NCI-H748 treated with DMSO at 0.1 percent for 48 hours (cell line): ENCODE data around the gene ZNF576.
"Not testable (repeated sequence)": the region's sequence is repeated elsewhere in the genome, so short reads cannot be mapped to it uniquely, and the experiment has no call there.

Experiments used
- DNase-seq: peaks from one replicate; lab custom pipeline; 2025; lab: John Stamatoyannopoulos, UW

The ZNF576 gene

DNA sequence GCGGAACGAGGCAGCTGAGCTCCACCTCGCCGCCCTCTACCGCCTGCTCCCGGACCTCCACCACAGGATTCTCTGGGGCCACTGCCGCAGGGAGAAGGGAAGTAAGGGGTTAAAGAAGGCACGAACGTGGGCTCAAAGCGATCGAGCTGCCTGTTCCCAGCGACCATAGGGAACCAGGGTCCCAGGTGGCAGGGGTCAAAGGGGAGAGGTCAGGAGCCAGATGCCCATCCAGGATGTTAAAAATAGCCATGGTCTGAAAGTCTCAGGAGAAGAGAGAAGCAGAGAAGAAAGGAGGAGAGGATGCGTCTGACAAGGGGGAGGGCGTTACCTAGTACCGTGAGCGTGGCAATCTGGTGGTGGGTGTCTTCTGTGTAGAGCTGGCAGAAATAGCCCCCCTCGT, 30.4 kb downstream of the ZNF576 start:
- no peak for DNase-seq

DNA sequence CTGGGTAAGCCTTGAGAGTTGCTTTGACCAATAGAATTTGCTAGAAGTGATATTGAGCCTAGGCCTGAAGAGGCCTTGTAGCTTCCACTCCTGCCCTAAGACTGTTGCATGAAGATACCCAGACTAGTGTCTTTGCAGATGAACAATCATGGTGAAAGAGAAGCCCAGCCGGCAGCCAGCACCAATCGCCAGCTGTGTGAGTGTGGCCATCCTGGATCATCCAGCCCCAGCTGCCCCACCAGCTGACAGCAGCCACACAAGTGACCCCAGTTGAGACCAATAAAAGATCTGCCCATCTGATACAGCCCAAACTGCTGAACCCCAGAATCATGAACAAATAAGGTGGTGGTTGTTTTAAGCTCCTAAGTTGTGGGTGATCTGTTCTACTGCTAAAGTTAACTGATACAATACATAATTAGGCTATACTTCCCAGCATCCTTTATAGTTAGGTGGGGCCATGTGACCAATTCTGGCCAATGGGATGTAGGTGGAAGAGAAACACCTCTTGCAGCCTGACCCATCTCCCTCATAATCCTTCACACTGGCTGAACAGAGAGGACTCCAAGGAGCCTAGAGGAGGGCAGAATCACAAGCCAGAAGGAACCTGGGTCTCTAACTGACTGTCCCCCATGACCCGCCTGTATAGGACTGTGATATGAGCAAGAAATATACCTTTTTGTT, 32.4 kb downstream of the ZNF576 start:
- no peak for DNase-seq

- no peak for DNase-seq
Measured at GRCh38 chr19:43631491-43631890, 35.1 kb downstream of the ZNF576 start.

GRCh38 chr19:43633520-43633919, 37.1 kb downstream of the ZNF576 start:
- no peak for DNase-seq

DNA sequence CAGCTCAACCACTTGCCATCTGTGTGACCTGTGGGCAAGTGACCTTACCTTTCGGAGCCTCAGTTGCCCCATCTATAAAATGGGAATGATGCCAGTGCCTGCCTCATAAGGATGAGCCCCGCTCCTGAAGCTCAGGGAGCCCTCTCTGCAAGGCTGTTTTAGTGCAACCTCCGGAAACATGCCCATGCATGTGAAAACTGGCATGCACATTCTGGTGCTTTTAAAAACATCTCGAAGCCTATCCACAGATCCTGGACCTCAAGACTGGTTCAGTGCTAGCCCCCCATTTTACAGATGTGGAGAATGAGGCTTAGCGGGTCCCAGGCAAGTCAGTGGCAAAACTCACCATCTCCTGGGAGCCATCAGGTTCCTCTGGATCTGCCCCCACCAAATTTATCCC, 37.7 kb downstream of the ZNF576 start:
- DNase-seq = no peak

GRCh38 chr19:43634506-43634871, 38.1 kb downstream of the ZNF576 start:
- no peak for DNase-seq

DNA sequence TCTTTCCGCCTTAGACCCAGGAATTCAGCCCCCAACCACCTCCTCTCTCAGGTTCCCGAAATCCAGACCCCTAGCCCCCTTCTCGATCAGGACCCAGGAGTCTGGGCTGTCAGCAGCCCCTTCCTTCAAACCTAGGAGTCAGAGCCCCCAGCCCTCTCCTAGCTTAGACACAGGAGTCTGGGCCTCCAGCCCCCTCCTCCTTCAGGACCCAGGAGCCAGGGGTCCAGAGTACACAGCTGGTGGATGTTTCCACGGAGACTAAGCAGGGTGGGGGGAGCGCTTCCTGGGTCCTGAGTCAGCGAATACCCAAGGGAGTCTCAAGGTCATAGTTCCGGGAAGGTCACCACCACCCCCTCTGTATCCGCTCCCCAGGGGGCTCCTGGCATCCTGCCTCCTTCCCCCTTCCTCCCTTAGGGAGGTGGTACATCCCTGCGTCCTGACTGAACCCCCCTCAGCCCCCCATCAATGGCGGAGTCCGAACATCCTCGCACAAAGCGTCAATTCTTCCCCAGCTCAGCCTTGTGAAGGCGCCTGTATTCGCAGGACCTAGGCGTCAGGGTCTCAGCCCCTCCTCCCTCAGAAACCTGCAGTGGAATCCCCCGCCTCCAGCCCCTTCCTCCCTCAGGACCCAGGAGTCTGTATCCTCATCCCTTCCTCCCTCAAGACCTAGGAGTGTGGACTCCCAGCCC, 38.6 kb downstream of the ZNF576 start:
- DNase-seq = no peak

DNA sequence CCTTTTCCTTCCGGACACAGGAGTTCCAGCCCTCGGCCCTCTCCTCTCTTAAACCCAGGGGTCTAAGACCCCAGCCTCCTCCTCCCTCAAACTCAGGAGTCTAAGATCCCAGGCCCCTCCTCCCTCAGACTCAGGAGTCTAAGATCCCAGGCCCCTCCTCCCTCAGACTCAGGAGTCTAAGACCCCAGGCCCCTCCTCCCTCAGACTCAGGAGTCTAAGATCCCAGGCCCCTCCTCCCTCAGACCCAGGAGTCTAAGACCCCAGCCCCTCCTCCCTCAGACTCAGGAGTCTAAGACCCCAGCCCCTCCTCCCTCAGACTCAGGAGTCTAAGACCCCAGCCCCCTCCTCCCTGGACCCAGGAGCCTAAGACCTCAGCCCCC, 39.2 kb downstream of the ZNF576 start:
- DNase-seq = not testable (repeated sequence)

DNA sequence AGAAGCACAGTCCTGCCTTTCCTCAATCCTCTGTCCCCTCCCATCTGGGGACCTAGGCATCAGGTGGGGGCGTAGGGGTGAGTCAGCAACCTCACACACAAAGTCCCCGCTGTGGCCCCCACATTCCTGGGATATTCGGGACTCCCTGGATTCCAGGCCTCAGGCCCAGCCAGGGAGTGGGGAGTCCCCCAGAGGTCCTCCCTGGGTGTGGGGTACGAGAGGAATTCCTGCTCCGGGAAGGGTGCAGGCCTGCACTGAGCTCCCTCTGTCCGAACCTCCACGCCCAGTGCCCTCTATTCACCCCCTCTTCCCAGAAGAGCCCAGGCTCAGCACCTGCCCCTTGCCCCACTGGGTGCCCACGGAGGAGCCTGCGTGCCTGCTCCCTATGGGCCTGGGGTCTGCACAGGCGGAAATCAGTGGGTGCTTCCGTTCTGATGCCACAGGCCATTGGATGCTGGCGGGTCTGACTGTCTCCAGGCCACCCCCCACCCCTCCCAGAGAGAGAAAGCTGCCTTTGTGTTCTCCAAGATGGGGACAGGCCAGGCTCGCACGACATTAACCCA, 39.8 kb downstream of the ZNF576 start:
- DNase-seq = no peak

- no peak for DNase-seq
Measured at GRCh38 chr19:43638214-43638994, 42.0 kb downstream of the ZNF576 start.

DNA sequence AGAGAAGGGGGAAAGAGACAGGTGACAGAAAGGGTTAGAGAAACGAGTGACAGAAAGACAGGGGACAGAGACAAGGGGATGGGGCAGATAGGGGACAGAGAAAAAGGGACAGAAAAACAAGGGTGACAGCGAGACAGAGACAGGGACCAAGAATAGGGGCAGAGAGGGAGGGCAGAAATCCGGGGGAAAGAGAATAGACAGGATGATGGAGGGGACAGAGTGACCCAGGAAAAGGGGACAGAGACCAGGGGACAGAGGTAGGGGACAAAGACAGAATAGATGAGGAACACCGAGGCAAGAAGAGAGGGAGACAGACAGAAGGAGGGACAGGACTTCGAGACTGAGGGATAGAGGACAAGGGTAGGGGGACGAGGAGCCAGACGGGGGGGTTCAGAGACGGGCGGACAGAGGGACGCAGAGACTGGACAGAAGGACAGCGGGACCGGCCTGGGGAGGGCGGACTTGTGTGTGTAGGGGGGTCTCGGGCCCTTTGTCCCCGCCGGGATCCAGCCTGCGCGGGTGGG, 42.7 kb downstream of the ZNF576 start:
- no peak for DNase-seq

- no peak for DNase-seq
Measured at GRCh38 chr19:43639519-43640423, 43.4 kb downstream of the ZNF576 start, which contains the start of gene CADM4. TSS of gene CADM4 (minus strand) at chr19:43639850. CDS start at chr19:43639790, 60 bp downstream.

GRCh38 chr19:43640424-43640757, 44.0 kb downstream of the ZNF576 start:
- no peak for DNase-seq

DNA sequence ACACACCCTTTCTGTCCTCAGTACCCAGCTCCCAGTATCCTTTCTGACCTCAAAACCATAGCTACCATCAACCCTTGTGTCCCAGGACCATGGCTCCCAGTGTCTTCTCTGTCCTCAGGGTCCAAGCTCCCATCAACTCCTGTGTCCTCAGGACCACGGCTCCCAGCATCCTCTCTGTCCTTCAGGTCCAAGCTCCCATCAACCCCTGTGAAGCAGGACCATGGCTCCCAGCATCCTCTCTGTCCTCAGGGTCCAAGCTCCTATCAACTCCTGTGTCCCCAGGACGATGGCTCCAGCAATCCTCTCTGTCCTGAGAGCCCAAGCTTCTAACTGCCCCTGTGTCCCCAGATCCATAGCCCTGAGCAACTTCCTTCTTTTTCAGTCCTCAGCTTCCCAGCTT, 44.9 kb downstream of the ZNF576 start:
- DNase-seq = no peak

- DNase-seq = no peak
Measured at GRCh38 chr19:43642531-43642930, 46.1 kb downstream of the ZNF576 start.

DNA sequence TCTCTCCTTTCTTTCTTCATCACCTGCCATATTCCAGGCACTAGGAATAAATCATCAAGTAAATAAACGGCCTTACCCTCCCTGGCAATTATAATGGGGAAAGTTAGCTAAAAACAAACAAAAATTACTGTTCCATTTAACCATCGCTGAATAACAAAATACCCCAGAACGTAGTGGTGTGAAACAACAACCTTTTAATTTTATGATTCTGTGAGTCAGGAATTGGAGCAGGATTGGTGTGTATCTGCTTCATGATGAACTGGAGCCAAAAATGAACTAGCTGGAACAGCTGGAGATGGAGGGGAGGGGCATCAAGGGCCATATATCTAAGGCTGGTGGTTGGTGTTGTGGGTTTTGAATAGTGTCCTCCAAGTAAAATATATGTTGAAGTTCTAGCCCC, 46.9 kb downstream of the ZNF576 start:
- no peak for DNase-seq

DNA sequence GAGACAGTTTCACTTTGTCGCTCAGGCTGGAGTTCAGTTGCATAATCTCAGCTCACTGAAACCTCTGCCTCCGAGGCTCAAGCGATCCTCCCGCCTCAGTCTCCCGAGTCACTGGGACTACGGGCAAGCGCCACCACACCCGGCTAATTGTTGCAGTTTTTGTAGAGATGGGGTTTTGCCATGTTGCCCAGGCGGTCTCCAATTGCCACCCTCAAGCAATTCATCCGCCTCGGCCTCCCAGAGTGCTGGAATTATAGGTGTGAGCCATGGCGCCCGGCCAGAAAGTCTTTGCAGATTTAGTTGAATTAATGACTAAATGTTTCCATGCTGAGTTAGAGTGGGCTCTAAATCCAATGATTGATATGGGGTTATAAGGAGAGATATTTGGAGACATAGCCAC, 47.8 kb downstream of the ZNF576 start:
- no peak for DNase-seq

- no peak for DNase-seq
Measured at GRCh38 chr19:43648633-43649032, 52.2 kb downstream of the ZNF576 start.

DNA sequence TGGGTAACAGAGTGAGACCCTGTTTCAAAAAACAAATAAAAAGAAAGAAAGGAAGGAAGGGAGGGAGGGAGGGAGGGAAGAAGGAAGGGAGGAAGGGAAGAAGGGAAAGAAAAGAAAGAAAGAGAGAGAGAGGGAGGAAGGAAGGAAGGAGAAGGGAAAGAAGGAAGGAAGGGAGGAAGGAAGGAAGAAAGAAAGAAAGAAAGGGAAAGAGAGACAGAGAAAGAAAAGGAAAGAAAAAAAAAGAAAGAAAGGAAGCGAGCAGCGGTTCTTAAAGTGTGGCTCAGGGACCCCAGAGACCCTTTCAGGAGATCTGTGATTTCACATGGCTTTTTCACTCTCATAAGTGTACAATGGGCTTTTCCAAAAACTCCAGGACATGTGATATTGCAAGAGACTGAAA, 53.1 kb downstream of the ZNF576 start:
- no peak for DNase-seq

- DNase-seq = not testable (repeated sequence)
Measured at GRCh38 chr19:43650276-43650675, 53.9 kb downstream of the ZNF576 start.
